ENCODE data around the gene SEPSECS. TPM values are rescaled to one million over a fixed set of nuclear protein-coding genes. Genes with fewer than 3 reads are reported as not detected.

Gene SEPSECS
- total and polyA plus RNA-seq, 2 experiments from 2014 or later = 1.2 to 4.7 TPM

- Mint-ChIP-seq H3K9me3 (peaks cover 13% of the 10 kb centered on the region; the same call in 2 of the 3 replicates), H3K27ac (no peak overlapping the region), H3K4me3 (no peak overlapping the region), H3K27me3 (ENCODE audit: insufficient read depth, low read depth, poor library complexity) (peaks cover 1% of the 10 kb centered on the region), H3K36me3 (ENCODE audit: low read depth) (peaks cover 10% of the 10 kb centered on the region), H3K4me1 (peaks cover 19% of the 10 kb centered on the region)
- Histone ChIP-seq H2AFZ (no peak overlapping the region), H3K27me3 (ENCODE audit: insufficient read depth) (no peaks in the 10 kb centered on the region), H4K20me1 (replicated peaks; ENCODE audit: insufficient read depth) (no peaks in the 10 kb centered on the region), H3K27ac (ENCODE audit: low read depth) (no peak overlapping the region), H3K4me3 (no peak overlapping the region), H3K36me3 (ENCODE audit: insufficient read depth) (0 out of 2 replicates have a peak, but pooled peaks cover 3% of the 10 kb centered on the region), H3F3A (replicated peaks; ENCODE audit: low read depth) (no peaks in the 10 kb centered on the region), H3K79me2 (replicated peaks; ENCODE audit: insufficient read depth) (no peaks in the 10 kb centered on the region), H3K4me2 (no peak overlapping the region), H3K9me2 (ENCODE audit: insufficient read depth) (peaks cover 38% of the 10 kb centered on the region), H3K4me1 (ENCODE audit: insufficient read depth) (peaks cover 19% of the 10 kb centered on the region)
- ATAC-seq = no peak
- TF ChIP-seq STAT1 (IDR thresholded peaks at IDR 0.05; ENCODE audit: unreplicated experiment) (no peak), ETS1 (IDR thresholded peaks at IDR 0.05) (no peak), ZNF331 (CRISPR knock-in tag; IDR thresholded peaks at IDR 0.05; ENCODE audit: low read depth) (no peak), POLR2AphosphoS5 (IDR thresholded peaks at IDR 0.05; ENCODE audit: low read depth) (no peak)
- no peak for DNase-seq (ENCODE audit: low spot score)
Measured at GRCh38 chr4:25207997-25208396, 47.7 kb upstream of the SEPSECS start.

GRCh38 chr4:25198713-25199112 is 38.5 kb upstream of the SEPSECS start:
- ATAC-seq = no peak
- TF ChIP-seq NANOG (IDR thresholded peaks at IDR 0.05; ENCODE audit: borderline replicate concordance) = no peak
- no peak for TF ChIP-seq EZH2phosphoT487 (IDR thresholded peaks at IDR 0.05; ENCODE audit: unreplicated experiment)
- no peak for TF ChIP-seq JUNB (IDR thresholded peaks at IDR 0.05; ENCODE audit: unreplicated experiment)
- no peak for TF ChIP-seq CREB1 (CRISPR knock-in tag; IDR thresholded peaks at IDR 0.05; ENCODE audit: low read depth)
- TF ChIP-seq CTCF (conservative IDR thresholded peaks at IDR 0.05; ENCODE audit: low read depth in 2 of 2) = no peak
- no peak for TF ChIP-seq POLR2AphosphoS5 (IDR thresholded peaks at IDR 0.05; ENCODE audit: low read depth)
- TF ChIP-seq EZH2 (IDR thresholded peaks at IDR 0.05; ENCODE audit: low read depth, unreplicated experiment) = no peak
- no peak for TF ChIP-seq STAT1 (IDR thresholded peaks at IDR 0.05; ENCODE audit: unreplicated experiment)
- TF ChIP-seq, protein P1, sequence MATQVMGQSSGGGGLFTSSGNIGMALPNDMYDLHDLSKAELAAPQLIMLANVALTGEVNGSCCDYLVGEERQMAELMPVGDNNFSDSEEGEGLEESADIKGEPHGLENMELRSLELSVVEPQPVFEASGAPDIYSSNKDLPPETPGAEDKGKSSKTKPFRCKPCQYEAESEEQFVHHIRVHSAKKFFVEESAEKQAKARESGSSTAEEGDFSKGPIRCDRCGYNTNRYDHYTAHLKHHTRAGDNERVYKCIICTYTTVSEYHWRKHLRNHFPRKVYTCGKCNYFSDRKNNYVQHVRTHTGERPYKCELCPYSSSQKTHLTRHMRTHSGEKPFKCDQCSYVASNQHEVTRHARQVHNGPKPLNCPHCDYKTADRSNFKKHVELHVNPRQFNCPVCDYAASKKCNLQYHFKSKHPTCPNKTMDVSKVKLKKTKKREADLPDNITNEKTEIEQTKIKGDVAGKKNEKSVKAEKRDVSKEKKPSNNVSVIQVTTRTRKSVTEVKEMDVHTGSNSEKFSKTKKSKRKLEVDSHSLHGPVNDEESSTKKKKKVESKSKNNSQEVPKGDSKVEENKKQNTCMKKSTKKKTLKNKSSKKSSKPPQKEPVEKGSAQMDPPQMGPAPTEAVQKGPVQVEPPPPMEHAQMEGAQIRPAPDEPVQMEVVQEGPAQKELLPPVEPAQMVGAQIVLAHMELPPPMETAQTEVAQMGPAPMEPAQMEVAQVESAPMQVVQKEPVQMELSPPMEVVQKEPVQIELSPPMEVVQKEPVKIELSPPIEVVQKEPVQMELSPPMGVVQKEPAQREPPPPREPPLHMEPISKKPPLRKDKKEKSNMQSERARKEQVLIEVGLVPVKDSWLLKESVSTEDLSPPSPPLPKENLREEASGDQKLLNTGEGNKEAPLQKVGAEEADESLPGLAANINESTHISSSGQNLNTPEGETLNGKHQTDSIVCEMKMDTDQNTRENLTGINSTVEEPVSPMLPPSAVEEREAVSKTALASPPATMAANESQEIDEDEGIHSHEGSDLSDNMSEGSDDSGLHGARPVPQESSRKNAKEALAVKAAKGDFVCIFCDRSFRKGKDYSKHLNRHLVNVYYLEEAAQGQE (IDR thresholded peaks at IDR 0.05; ENCODE audit: unreplicated experiment) = no peak
- TF ChIP-seq ETS1 (IDR thresholded peaks at IDR 0.05) = no peak
- TF ChIP-seq ZNF331 (CRISPR knock-in tag; IDR thresholded peaks at IDR 0.05; ENCODE audit: low read depth) = no peak

More at GRCh38 chr4:25198713-25199112, 38.5 kb upstream of the SEPSECS start:
- H3K27ac ChIP-seq (ENCODE audit: low read depth) = no peak overlapping the region
- H3K36me3 ChIP-seq (ENCODE audit: insufficient read depth) = no peaks in the 10 kb centered on the region
- H2AFZ ChIP-seq = no peak overlapping the region
- no peaks in the 10 kb centered on the region for H3K4me1 ChIP-seq (ENCODE audit: insufficient read depth)
- Mint-ChIP-seq H3K4me1 (no peaks in the 10 kb centered on the region), H3K36me3 (ENCODE audit: low read depth) (no peaks in the 10 kb centered on the region), H3K9me3 (no peaks in the 10 kb centered on the region), H3K27me3 (ENCODE audit: insufficient read depth, low read depth, poor library complexity) (no peaks in the 10 kb centered on the region), H3K27ac (no peak overlapping the region), H3K4me3 (no peak overlapping the region)
- H3K79me2 ChIP-seq (replicated peaks; ENCODE audit: insufficient read depth) = no peaks in the 10 kb centered on the region
- H3K27me3 ChIP-seq (ENCODE audit: insufficient read depth) = no peaks in the 10 kb centered on the region
- no peaks in the 10 kb centered on the region for H3F3A ChIP-seq (replicated peaks; ENCODE audit: low read depth)
- no peak for DNase-seq (ENCODE audit: low spot score)
- 0 out of 2 replicates have a peak, but pooled peaks cover 4% of the 10 kb centered on the region for H3K9me2 ChIP-seq (ENCODE audit: insufficient read depth)
- no peaks in the 10 kb centered on the region for H4K20me1 ChIP-seq (replicated peaks; ENCODE audit: insufficient read depth)
- no peak overlapping the region for H3K4me2 ChIP-seq
- H3K4me3 ChIP-seq = no peak overlapping the region
